Activated CD8-positive, alpha-beta memory T cell treated with anti-CD3 and anti-CD28 coated beads, Interleukin-2, amount 50 U/mL, for 1 hour (primary cell): ENCODE results near the gene CDK11A.
A peak's percentile ranks its signal among the peaks of the same experiment; 100 is the strongest.
"Not testable (repeated sequence)": the region's sequence is repeated elsewhere in the genome, so short reads cannot be mapped to it uniquely, and the experiment has no call there.

Experiments used
- DNase-seq: peaks from one replicate; pipeline ENCODE4 v3.0.0-alpha.2; 2020; ENCODE audit errors: extremely low read depth

Gene CDK11A

DNA sequence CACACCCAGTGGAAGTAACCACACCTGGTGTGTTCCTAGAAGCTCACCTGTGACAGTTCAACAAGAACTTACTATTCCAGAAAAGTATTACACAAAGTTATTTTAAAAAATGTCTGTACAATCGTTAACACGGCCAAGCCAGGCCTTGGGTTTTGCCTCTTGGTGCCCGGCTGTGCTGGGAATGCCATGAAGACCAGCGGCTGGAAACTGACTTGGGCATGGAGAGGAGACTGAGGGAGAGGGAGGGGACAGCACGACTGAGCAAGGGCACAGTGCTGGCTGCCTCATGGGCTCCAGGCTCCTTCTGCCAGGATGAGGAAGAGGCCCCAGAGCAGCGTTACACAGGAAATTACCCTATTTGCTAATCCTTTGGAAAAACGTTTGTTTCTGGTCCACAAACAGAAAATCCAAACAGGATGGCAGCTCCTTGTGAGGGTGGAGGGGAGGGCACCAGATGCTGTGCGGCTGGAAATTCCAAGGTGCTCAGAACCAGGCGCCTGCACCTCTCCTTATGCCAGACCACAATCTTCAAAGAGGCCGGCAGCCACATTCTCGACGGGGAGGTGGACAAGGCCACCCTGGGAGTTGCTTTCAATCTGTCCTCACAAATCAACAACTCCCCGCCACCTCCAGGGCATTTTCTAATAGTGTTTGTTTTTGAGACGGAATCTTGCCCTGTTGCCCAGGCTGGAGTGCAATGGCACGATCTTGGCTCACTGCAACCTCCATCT is 61.2 kb downstream of the CDK11A start:
- DNase-seq, result not testable (repeated sequence)

- not testable (repeated sequence) for DNase-seq
These were observed 61.8 kb downstream of the CDK11A start for GRCh38 chr1:1662392-1662791.

GRCh38 chr1:1658583-1659549 is 65.3 kb downstream of the CDK11A start, which contains the start of gene CDK11B:
TSS of gene CDK11B (minus strand) at chr1:1659004. CDS start at chr1:1657485, 1,519 bp downstream.
- peak; percentile 93 for DNase-seq
